AG09309 (cell line): ENCODE results near the gene TRPV4.

Experiments
- DNase-seq: peaks from one replicate; pipeline ENCODE4 v3.0.0-alpha.2; 2010; ENCODE audit warnings: low read depth
- H3K4me3 ChIP-seq: 2 replicates; pipeline ENCODE4 v1.5.1; 2011; ENCODE audit warnings: mild to moderate bottlenecking, low read depth, low read length, moderate library complexity; ENCODE audit not compliant: control insufficient read depth
- TF ChIP-seq, protein P1 (sequence below): IDR thresholded peaks from 2 replicates; pipeline ENCODE4 v1.5.1; 2011; ENCODE audit warnings: mild to moderate bottlenecking, low read depth, low read length, inconsistent platforms; ENCODE audit not compliant: insufficient read depth, control insufficient read depth; ENCODE audit errors: missing control alignments

Gene TRPV4

DNA sequence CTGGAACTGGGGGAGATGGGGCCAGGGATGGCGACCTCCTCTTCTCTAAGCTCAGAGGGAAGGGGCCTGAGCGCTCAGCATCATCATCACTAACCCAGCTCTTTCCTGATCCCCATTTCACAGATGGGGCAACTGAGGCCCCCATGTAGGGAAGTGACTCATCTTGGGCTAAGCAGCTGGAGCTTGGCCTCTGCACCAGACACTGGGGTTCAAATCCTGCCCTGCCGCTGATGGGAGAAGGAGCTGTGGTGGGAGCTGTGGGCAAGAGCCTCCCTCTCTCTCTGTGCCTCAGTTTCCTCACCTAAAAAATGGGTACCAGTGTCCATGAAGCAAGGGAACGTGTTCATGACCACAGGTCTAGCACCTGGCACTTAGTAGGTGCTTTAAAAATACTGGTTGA is 2.6 kb upstream of the TRPV4 start:
- no peak for DNase-seq
- no peak overlapping the region for H3K4me3 ChIP-seq
- TF ChIP-seq, protein P1, sequence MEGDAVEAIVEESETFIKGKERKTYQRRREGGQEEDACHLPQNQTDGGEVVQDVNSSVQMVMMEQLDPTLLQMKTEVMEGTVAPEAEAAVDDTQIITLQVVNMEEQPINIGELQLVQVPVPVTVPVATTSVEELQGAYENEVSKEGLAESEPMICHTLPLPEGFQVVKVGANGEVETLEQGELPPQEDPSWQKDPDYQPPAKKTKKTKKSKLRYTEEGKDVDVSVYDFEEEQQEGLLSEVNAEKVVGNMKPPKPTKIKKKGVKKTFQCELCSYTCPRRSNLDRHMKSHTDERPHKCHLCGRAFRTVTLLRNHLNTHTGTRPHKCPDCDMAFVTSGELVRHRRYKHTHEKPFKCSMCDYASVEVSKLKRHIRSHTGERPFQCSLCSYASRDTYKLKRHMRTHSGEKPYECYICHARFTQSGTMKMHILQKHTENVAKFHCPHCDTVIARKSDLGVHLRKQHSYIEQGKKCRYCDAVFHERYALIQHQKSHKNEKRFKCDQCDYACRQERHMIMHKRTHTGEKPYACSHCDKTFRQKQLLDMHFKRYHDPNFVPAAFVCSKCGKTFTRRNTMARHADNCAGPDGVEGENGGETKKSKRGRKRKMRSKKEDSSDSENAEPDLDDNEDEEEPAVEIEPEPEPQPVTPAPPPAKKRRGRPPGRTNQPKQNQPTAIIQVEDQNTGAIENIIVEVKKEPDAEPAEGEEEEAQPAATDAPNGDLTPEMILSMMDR, result no peak

DNA sequence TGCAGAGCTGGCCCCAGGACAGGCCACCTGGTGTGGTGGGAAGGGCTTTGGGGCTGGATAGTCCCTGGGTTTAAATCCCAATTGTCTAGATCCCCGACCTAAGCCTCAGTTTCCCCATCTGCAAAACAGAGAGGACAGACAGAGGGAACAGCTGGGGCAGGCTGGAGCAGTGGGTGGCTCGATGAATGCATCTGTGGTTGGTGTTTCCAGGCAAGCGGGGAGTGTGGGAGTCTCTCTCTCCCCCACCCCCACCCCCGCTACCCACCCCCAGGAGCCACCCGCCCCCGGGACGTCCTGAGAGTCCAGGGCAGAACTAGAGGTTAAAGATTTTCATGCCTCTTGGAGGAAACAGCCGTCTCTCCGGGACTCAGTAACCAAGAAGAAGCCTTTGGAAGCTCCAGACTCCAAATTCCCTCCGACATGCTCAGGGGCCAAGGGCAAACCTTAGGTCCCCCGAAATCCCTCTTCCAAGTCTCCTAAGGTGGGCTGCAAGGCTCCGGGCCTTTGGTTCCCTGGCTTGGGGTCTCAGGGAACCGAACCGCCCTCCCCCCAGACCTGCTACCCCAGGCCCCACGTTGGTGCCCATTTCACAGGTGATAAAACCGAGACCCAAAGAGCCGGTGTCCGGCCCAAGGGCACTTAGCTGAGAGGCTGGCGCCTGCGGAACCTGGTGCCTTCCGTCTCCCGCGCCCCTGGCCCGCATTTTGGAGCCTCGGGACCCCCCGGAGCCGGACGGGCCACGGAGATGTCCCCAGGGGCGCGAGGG is 474 bp downstream of the TRPV4 start:
- TF ChIP-seq, protein P1, result no peak
- H3K4me3 ChIP-seq, result peak overlapping the region; percentile 83
- no peak for DNase-seq

DNA sequence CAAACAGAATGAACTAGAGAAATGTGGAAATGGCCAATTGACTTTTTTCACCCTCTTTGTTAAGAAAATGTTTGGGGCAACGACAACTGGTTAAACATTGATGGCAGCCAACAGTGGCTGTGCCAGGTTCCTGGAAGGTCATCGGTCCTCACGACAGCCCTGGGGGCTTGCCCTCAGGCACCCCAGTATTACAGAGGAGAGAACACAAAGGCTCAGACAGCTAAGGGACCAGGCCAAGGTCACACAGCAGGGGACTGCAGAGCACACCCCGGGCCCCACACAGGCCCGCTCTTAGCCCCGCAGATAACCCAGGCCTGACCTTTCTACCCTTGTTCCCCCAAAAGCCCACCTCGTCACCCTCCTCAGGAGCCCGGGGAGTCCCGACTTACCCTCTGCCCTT is 1.3 kb downstream of the TRPV4 start:
- H3K4me3 ChIP-seq, result no peak overlapping the region
- DNase-seq, result no peak
- TF ChIP-seq, protein P1, result no peak

DNA sequence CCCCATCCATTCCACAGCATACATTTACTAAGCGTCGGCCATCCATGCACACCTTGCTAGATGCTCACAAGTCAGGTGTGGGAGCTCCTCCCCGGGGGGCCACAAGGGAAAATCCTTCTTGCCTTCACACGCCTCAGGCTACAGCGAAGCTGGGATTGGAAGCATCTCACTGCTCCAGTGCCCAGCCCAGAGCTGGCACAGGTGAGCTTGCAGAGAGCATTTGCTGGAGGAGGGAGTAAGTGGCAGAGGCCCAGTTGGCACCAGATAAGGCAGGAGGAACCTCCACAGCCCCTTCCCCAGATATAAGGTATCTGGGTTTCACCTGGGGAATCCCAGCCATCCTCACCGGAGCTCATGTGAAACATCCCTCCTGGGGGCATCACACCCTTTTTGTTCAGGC is 1.8 kb downstream of the TRPV4 start:
- TF ChIP-seq, protein P1, result no peak

DNA sequence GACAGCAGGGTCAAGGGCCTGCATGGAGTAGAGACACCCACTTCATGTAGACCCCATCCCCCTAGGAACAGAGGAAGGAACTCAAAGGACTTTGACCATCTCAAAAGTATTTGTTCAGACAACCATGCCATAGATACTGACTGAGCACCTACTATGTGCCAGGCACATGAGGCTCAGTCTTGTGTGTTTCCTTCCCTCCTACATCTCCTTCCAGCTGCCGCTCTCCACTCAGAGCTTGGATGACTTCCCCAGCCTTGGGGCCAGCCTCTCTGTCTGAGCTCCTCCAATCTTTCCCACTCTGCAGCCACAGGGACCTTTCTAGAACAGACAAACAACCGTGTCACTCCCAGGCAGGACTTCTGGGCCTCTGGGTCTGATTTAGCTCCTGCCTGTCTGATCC is 2.5 kb downstream of the TRPV4 start:
- DNase-seq, result no peak
- H3K4me3 ChIP-seq, result no peak overlapping the region
- TF ChIP-seq, protein P1, result no peak

More for the DNA sequence above, 1.8 kb downstream of the TRPV4 start:
- H3K4me3 ChIP-seq, result no peak overlapping the region
- no peak for DNase-seq

DNA sequence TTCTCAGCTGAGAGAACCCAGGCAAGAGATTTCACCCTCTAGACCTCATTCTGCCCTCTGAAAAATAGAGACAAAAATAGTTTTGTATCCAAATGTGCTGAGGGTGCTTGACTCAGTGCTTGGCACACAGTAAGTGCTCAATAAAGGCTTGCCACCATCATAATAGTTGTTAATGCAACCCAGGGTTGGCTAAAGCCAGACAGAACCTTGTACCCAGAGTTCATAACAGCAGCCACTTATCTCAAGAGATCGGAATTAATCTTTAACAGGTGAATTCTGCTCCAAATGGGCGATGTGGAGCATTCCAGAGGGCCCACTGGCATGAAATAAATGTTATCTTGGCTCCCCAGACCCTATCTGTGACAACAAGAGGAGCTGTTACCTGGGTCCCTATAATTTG is 2.9 kb downstream of the TRPV4 start:
- no peak overlapping the region for H3K4me3 ChIP-seq
- TF ChIP-seq, protein P1, result no peak
- DNase-seq, result no peak
